ENCODE measurements around the gene CDH26. TPM values are rescaled to one million over a fixed set of nuclear protein-coding genes. Genes with fewer than 3 reads are reported as not detected.

CDH26 gene
- polyA plus RNA-seq, 1 donor (not counting 4 experiments of a cell fraction or from before 2014, with no cell fraction given): 1.1 TPM

DNA sequence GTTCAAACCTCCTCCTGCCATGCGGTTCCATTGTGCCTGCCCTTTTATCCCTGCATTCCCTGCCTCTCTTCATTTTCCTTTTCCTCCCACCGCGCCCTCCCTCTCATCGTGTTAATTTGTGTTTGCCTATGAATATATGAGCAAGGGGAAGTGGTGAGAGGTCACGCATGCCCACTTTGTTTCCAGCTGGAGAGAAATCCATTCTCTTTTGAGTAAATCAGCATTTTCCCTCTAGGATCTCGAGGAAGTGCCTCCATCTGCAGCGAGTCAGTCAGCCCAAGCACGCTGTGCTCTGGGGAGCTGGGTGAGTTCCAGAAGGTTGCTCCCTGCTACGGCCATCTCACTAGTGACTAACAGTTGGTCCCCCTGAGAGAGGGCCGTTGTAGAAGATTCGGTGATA is 42.9 kb downstream of the CDH26 start:
- H3K4me2 ChIP-seq (ENCODE audit: control insufficient read depth, extremely low read depth, insufficient read depth, low read depth, low read length): no peak overlapping the region
- H3K9me1 ChIP-seq (ENCODE audit: control insufficient read depth, extremely low read depth, insufficient read depth, low read length): no peaks in the 10 kb centered on the region
- H3K4me3 ChIP-seq (ENCODE audit: control insufficient read depth in 2 of 3, extremely low read depth in 1 of 3, insufficient read depth in 2 of 3, low read depth in 1 of 3, low read length in 3 of 3): no peak overlapping the region

GRCh38 chr20:60003776-60004175 is 45.6 kb downstream of the CDH26 start:
- no peak for DNase-seq (ENCODE audit: low read depth, low spot score)
- H3K27me3 ChIP-seq (ENCODE audit: control insufficient read depth, extremely low read depth, insufficient read depth, low read length): no peaks in the 10 kb centered on the region

More for the DNA sequence above, 42.9 kb downstream of the CDH26 start:
- no peaks in the 10 kb centered on the region for H3K9me3 ChIP-seq (ENCODE audit: control insufficient read depth, low read depth, low read length)
- dilution Hi-C loops (cut with MboI; ENCODE audit: extremely low pct_ligation_motif_present, low sequenced_read_pairs): no loop called here
- FAIRE-seq (no peak), DNase-seq (ENCODE audit: low read depth, low spot score) (no peak)
- H3K4me1 ChIP-seq (ENCODE audit: control insufficient read depth, extremely low read depth, insufficient read depth, low read length): no peaks in the 10 kb centered on the region
- no peak overlapping the region for H2AFZ ChIP-seq (ENCODE audit: control insufficient read depth, low read length)
- no peaks in the 10 kb centered on the region for H3K36me3 ChIP-seq (ENCODE audit: control insufficient read depth in 2 of 2, extremely low read depth in 1 of 2, insufficient read depth in 2 of 2, low read length in 2 of 2)
- no peak overlapping the region for H3K27ac ChIP-seq (ENCODE audit: control insufficient read depth, insufficient read depth, low read length)
- TF ChIP-seq, protein P1, sequence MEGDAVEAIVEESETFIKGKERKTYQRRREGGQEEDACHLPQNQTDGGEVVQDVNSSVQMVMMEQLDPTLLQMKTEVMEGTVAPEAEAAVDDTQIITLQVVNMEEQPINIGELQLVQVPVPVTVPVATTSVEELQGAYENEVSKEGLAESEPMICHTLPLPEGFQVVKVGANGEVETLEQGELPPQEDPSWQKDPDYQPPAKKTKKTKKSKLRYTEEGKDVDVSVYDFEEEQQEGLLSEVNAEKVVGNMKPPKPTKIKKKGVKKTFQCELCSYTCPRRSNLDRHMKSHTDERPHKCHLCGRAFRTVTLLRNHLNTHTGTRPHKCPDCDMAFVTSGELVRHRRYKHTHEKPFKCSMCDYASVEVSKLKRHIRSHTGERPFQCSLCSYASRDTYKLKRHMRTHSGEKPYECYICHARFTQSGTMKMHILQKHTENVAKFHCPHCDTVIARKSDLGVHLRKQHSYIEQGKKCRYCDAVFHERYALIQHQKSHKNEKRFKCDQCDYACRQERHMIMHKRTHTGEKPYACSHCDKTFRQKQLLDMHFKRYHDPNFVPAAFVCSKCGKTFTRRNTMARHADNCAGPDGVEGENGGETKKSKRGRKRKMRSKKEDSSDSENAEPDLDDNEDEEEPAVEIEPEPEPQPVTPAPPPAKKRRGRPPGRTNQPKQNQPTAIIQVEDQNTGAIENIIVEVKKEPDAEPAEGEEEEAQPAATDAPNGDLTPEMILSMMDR (optimal IDR thresholded peaks at IDR 0.05 in 1 of 3, IDR thresholded peaks at IDR 0.05 in 1 of 3, conservative IDR thresholded peaks at IDR 0.05 in 1 of 3; ENCODE audit: extremely low read depth in 1 of 3, insufficient read depth in 2 of 3, low read length in 3 of 3): no peak
- TF ChIP-seq EZH2 (IDR thresholded peaks at IDR 0.05; ENCODE audit: low read length): no peak
- H3K27me3 ChIP-seq (ENCODE audit: control insufficient read depth, extremely low read depth, insufficient read depth, low read length): no peaks in the 10 kb centered on the region
- no peak overlapping the region for H3K9ac ChIP-seq (ENCODE audit: control insufficient read depth, extremely low read depth, insufficient read depth, low read length)
- no peaks in the 10 kb centered on the region for H3K79me2 ChIP-seq (ENCODE audit: control insufficient read depth, insufficient read depth, low read length)
- H4K20me1 ChIP-seq (ENCODE audit: control insufficient read depth, extremely low read depth, insufficient read depth, low read length): no peaks in the 10 kb centered on the region

More at GRCh38 chr20:60003776-60004175, 45.6 kb downstream of the CDH26 start:
- Histone ChIP-seq H4K20me1 (ENCODE audit: control insufficient read depth, extremely low read depth, insufficient read depth, low read length) (no peaks in the 10 kb centered on the region), H3K9ac (ENCODE audit: control insufficient read depth, extremely low read depth, insufficient read depth, low read length) (no peak overlapping the region), H3K79me2 (ENCODE audit: control insufficient read depth, insufficient read depth, low read length) (no peaks in the 10 kb centered on the region), H2AFZ (ENCODE audit: control insufficient read depth, low read length) (no peak overlapping the region), H3K27ac (ENCODE audit: control insufficient read depth, insufficient read depth, low read length) (no peak overlapping the region), H3K9me1 (ENCODE audit: control insufficient read depth, extremely low read depth, insufficient read depth, low read length) (no peaks in the 10 kb centered on the region), H3K4me1 (ENCODE audit: control insufficient read depth, extremely low read depth, insufficient read depth, low read length) (no peaks in the 10 kb centered on the region), H3K4me3 (ENCODE audit: control insufficient read depth in 2 of 3, extremely low read depth in 1 of 3, insufficient read depth in 2 of 3, low read depth in 1 of 3, low read length in 3 of 3) (no peak overlapping the region), H3K36me3 (ENCODE audit: control insufficient read depth in 2 of 2, extremely low read depth in 1 of 2, insufficient read depth in 2 of 2, low read length in 2 of 2) (no peaks in the 10 kb centered on the region), H3K9me3 (ENCODE audit: control insufficient read depth, low read depth, low read length) (no peaks in the 10 kb centered on the region), H3K4me2 (ENCODE audit: control insufficient read depth, extremely low read depth, insufficient read depth, low read depth, low read length) (no peak overlapping the region)
- dilution Hi-C loops (cut with MboI; ENCODE audit: extremely low pct_ligation_motif_present, low sequenced_read_pairs): no loop called here
- no peak for TF ChIP-seq EZH2 (IDR thresholded peaks at IDR 0.05; ENCODE audit: low read length)
- TF ChIP-seq, protein P1 (optimal IDR thresholded peaks at IDR 0.05 in 1 of 3, IDR thresholded peaks at IDR 0.05 in 1 of 3, conservative IDR thresholded peaks at IDR 0.05 in 1 of 3; ENCODE audit: extremely low read depth in 1 of 3, insufficient read depth in 2 of 3, low read length in 3 of 3): no peak
- FAIRE-seq: no peak

All from keratinocyte (primary cell).